ENCODE data around the gene PHOSPHO1. TPM values are rescaled to one million over a fixed set of nuclear protein-coding genes. Genes with fewer than 3 reads are reported as not detected.

PHOSPHO1 gene
- total and polyA plus RNA-seq, 7 donors = 0.38 TPM; not detected in 6

DNA sequence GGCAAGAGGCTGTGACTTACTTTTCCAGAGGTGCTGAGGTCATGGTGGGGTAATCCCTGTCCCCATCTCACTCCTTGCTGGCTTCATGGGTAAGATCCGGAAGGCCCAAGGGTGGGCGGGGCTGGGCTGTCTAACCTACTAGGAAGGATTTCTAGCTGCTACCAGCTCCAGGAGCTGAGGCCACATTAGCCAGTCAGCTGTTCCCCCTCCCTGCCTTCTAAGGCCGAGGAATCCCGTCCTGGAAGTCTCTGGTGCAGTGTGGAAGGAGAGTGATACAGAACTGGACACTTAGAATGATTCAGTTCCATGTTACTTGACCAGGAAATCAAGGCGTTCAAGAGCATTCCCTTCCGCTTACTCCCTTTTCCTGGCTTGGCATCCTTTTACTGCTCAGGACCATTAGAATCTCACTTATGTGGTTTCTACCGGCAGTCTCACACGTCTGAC lies 29.1 kb downstream of the PHOSPHO1 start:
- 88 to 91% methylated on average over 8 of the region's 8 CpGs for WGBS, 2 donors
- no peaks in the 10 kb centered on the region for H3K9me3 ChIP-seq
- H3K27me3 ChIP-seq = no peaks in the 10 kb centered on the region
- H3K27ac ChIP-seq = peak overlapping the region in 1 of 4 donors; percentile 8
- no peaks in the 10 kb centered on the region for H3K36me3 ChIP-seq
- DNase-seq = no peak
- H3K4me1 ChIP-seq = no peaks in the 10 kb centered on the region
- no peak overlapping the region for H3K4me3 ChIP-seq
- intact Hi-C loops (cut with DNase I) = no loop called here
- no peak for TF ChIP-seq EP300 (IDR thresholded peaks at IDR 0.05)
- no peak for TF ChIP-seq POLR2A (IDR thresholded peaks at IDR 0.05)
- TF ChIP-seq, protein P1, sequence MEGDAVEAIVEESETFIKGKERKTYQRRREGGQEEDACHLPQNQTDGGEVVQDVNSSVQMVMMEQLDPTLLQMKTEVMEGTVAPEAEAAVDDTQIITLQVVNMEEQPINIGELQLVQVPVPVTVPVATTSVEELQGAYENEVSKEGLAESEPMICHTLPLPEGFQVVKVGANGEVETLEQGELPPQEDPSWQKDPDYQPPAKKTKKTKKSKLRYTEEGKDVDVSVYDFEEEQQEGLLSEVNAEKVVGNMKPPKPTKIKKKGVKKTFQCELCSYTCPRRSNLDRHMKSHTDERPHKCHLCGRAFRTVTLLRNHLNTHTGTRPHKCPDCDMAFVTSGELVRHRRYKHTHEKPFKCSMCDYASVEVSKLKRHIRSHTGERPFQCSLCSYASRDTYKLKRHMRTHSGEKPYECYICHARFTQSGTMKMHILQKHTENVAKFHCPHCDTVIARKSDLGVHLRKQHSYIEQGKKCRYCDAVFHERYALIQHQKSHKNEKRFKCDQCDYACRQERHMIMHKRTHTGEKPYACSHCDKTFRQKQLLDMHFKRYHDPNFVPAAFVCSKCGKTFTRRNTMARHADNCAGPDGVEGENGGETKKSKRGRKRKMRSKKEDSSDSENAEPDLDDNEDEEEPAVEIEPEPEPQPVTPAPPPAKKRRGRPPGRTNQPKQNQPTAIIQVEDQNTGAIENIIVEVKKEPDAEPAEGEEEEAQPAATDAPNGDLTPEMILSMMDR (IDR thresholded peaks at IDR 0.05) = no peak
- no peak for TF ChIP-seq POLR2AphosphoS5 (IDR thresholded peaks at IDR 0.05)

DNA sequence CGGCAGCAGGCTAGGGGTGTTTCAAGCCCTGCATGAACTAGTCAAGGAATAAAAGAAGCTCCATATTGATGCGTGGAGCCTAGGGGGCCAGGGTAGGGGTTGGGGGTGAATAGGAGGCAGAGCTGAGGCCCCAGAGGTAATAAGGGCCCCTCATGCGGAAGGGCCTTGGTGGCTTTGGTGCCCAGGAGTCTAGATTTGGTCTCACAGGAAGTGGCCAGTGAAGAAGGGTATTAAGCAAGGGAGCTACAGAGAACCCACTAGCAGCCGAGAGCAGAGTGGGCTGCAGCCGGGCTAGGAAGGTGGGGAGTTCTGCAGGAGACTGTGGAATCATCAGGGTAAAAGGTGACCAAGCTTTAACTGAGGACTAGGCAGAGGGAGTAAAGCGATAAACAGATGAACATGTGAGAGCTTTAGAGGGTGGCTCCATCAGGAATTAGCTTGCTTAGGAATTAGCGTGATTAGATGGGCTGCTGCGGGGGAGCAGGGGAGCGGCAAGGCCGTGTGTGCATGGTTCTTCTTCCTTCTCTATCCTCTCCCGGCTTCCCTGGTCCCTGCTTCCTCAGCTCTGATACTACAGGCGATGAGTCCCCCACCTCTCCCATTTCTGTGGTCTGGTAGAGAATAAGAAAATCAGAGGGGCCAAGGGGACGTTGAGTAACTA lies 30.0 kb downstream of the PHOSPHO1 start:
- 92% methylated on average over 13 of the region's 13 CpGs for WGBS, 2 donors
- H3K4me1 ChIP-seq = no peaks in the 10 kb centered on the region
- no peaks in the 10 kb centered on the region for H3K9me3 ChIP-seq
- H3K27me3 ChIP-seq = no peaks in the 10 kb centered on the region
- H3K27ac ChIP-seq = no peak overlapping the region
- H3K36me3 ChIP-seq = no peaks in the 10 kb centered on the region
- no peak for DNase-seq
- no peak overlapping the region for H3K4me3 ChIP-seq
- intact Hi-C loops (cut with DNase I) = no loop called here
- TF ChIP-seq EP300 (IDR thresholded peaks at IDR 0.05) (no peak), POLR2AphosphoS5 (IDR thresholded peaks at IDR 0.05) (no peak), POLR2A (IDR thresholded peaks at IDR 0.05) (no peak)
- TF ChIP-seq, protein P1 (IDR thresholded peaks at IDR 0.05) = no peak

DNA sequence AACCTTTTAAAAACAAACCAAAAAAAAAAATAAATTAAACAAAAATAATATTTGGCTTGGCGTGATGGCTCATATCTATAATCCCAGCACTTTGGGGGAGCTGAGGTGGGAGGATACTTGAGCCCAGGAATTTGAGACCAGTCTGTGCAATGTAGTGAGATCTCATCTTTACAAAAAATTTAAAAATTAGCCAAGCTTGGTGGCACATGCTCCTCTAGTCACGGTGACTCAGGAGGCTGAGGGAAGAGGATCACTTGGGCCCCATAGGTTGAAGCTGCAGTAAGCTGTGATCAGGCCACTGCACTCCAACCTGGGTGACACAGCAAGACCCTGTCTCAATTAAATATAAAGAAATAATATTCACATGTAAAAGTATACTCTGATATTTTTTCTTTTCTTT lies 32.4 kb downstream of the PHOSPHO1 start:
- no peaks in the 10 kb centered on the region for H3K36me3 ChIP-seq
- TF ChIP-seq POLR2AphosphoS5 (IDR thresholded peaks at IDR 0.05) = no peak
- no peak for TF ChIP-seq EP300 (IDR thresholded peaks at IDR 0.05)
- no peak for TF ChIP-seq POLR2A (IDR thresholded peaks at IDR 0.05)
- TF ChIP-seq, protein P1 (IDR thresholded peaks at IDR 0.05) = no peak
- intact Hi-C loops (cut with DNase I) = loop anchor here (10.0 kb wide), 2 partner anchors 217 to 293 kb away; partner anchors contain the start of genes PHB1 and UBE2Z
- 89 to 92% methylated on average over 2 of the region's 2 CpGs for WGBS, 2 donors
- no peaks in the 10 kb centered on the region for H3K27me3 ChIP-seq
- no peaks in the 10 kb centered on the region for H3K9me3 ChIP-seq
- no peak overlapping the region for H3K4me3 ChIP-seq
- DNase-seq = no peak
- H3K4me1 ChIP-seq = peaks cover 0 to 10% (median 8%) of the 10 kb centered on the region in 4 donors
- no peak overlapping the region for H3K27ac ChIP-seq

DNA sequence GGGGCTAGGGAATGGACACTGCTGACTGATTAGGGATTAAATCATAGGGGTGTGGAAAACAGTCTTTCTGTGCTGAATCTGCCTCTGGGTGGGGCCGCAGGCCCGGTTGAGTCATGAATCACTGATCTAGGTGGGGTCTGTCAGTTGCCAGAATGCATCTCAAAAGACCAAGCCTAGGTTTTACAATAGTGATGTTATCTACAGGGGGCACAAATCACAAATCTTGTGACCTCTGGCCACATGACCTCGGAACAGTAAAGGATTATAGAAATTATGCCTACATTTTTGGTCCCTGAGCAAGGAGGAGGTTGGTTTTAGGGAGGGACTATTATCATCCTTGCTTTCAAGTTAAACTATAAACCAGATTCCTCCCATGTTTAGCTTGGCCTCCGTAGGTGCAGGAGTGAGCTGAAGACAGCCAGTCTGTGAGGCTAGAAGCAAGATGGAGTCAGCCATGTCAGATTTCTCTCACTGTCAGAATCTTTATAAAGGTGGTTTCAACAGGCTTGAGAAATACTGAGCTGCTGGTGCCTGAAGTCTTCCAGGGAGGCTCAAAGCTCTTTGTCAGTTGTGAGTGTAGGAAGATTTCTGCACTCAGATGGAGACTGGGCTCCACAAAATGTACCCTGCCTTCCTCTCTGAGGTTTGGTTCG lies 33.1 kb downstream of the PHOSPHO1 start:
- Histone ChIP-seq H3K27ac (no peak overlapping the region), H3K27me3 (no peaks in the 10 kb centered on the region), H3K9me3 (no peaks in the 10 kb centered on the region), H3K4me3 (no peak overlapping the region), H3K4me1 (peaks cover 2 to 12% (median 9%) of the 10 kb centered on the region in 4 donors), H3K36me3 (no peaks in the 10 kb centered on the region)
- intact Hi-C loops (cut with DNase I) = loop anchor here (10.0 kb wide), 2 partner anchors 217 to 293 kb away; partner anchors contain the start of genes PHB1 and UBE2Z
- WGBS, 2 donors = 31 to 56% methylated on average over 5 of the region's 5 CpGs
- DNase-seq = no peak
- TF ChIP-seq POLR2AphosphoS5 (IDR thresholded peaks at IDR 0.05) (no peak), EP300 (IDR thresholded peaks at IDR 0.05) (no peak), POLR2A (IDR thresholded peaks at IDR 0.05) (no peak)
- TF ChIP-seq, protein P1 (IDR thresholded peaks at IDR 0.05) = no peak
